ENCODE results near the gene SCAPER.
"Not testable (repeated sequence)": the region's sequence is repeated elsewhere in the genome, so short reads cannot be mapped to it uniquely, and the experiment has no call there.

The SCAPER gene

DNA sequence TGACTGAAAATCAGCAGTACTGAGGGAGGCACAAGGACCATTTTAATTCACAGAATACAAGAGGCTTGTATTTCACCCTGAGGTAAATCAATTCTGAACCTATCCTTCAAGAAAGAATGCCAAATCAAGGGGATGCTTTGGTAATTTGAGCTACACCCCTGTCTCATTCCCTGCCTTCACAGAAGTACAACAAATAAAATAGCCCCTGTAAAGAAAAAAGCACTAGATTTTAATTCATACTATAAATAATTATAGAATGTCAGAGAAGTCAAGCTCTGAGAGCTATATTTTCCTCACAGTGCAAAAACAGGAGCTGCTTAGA is 319.6 kb downstream of the SCAPER start:
- in situ Hi-C loops (cut with MboI; ENCODE audit: low sequenced_read_pairs), result no loop called here

DNA sequence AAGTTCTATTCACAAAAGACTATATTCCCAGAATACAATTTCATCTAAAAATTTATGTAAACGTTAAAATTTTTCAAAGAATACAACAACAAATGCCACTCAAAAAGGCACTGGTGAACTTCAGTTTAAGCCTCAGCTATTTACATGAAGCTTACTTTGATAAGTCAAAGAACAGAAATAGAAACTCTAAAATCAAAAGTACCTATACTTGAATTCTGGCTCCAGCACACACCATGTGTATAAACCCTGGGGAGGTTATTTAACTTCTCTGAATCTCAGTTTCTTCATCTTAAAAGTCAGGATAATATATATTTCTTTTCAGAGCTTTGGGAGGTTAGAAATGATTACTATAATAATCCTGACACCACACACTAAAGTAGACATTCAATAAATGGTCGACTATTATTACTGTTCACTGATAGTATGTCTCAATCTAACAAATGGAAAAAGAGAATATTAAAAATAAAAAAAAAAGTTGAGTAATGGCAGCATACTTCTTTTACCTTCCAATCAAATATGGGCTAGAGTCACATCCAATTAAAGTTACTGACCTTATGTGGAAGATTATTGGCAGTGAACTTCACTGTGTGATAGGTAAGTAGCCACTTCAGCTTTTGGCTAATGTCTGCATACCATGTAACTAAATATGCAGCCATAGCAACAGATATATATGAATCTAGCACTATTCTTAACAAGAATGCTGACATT is 320.1 kb downstream of the SCAPER start:
- in situ Hi-C loops (cut with MboI; ENCODE audit: low sequenced_read_pairs), result no loop called here

DNA sequence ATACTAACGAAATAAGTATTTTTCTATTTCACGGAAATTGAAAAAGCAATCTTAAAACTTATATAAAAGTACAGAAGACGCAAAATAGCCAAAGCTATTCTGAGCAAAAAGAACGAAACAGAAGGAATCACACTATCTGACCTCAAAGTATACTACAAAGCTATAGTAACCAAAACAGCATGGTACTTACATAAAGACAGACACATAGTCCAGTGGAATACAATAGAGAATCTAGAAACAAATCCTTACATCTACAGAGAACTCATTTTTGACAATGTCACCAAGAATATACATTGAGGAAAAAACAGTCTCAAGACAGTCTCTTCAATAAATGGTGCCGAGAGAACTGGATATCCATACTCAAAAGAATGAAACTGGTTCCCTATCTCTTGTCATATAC is 322.6 kb downstream of the SCAPER start:
- in situ Hi-C loops (cut with MboI; ENCODE audit: low sequenced_read_pairs), result no loop called here

DNA sequence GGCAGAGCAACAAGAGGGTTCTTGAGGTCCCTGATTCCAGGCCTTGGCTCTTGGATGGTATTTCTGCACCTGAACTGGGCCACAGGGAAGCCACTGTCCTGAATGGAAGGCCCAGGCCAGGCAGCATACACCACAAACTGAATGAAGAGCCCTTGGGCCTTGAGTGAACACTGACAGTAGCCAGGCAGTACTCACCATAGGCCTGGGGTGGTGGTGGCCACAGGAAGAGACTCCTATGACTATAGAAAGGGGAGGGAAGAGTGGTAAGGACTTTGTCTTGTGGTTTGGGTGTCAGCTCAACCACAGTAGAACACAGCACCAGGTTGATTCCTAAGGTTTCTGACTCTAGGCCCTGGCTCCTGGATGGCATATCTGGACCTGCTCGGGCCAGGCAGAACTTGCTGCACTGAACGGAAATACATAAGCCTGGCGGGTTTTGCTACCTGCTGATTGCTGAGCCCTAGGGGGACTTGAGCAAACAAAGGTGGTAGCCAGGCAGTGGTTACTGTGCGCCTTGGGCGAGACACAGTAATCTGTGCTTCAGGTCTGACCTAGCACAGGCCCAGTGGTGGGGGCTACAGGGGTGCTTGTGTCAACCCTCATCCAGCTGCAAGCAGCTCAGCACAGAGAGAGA is 327.1 kb downstream of the SCAPER start:
- in situ Hi-C loops (cut with MboI; ENCODE audit: low sequenced_read_pairs), result no loop called here

DNA sequence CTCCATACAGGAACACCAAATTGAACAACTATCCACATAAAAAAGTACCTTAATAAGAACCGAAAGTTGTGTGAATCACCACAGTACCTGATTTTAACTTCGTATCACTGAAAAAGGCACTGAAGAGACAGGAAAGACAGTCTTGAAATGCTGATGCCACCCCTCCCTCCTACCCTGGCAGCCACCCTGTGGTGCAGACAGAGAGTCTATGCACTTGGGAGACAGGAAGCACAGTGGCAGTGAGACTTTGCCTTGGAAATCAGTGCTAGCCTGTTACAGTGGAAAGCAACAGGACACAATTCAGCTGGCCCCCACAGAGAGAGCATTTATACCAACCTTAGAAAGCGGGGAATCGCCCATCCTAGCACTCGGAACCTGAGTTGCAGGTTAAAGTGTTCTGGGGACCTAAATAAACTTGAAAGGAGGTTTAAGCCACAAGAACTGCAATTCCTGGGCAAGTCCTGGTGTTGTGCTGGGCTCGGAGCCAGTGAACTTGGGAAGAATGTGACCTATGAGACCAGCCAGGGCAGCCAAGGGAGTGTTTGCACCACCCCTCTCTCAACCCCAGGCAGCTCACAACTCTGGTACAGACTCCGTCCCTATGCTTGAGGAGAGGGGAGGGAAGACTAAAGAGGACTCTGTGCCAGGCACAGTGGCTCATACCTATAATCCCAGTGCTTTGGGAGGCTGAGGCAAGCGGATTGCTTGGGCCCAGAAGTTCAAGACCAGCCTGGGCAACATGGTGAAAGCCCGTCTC is 328.4 kb downstream of the SCAPER start:
- in situ Hi-C loops (cut with MboI; ENCODE audit: low sequenced_read_pairs), result no loop called here

DNA sequence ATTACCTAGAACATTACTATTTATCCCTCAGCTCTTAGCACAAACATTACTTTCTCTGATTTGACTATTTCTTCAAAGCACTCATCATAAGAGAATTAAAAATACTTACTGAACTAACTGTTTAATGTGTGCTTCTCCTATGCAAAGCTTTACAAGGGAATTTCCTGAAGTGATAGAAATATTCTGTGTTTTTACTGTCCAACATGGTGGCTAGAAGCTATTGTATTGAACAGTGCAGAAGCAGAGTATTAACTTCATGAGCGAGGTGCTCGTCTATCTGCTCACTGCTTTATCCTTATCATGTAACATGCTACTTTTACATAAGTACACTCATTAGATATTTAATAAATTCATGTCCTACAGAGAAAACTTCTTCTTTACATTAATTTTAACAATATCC is 329.5 kb downstream of the SCAPER start:
- in situ Hi-C loops (cut with MboI; ENCODE audit: low sequenced_read_pairs), result no loop called here

DNA sequence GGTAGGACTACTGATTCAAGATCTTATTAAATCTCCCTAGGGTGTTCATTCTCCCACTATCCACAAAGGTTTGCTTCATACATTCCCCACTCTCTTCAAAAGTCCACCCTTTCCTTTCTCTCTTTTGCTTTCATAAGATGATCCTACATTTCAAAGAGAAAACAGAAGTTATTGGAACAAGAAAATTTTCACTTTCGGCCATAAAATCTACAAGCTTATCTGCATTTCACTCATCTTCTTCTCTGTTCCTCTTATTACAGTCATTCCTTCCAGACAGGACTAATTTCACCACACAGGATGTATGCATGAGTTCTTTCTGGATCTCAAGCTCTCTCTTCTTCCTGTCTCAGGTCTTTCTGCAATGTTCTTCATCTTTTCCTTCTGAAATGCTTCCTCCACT is 329.9 kb downstream of the SCAPER start:
- in situ Hi-C loops (cut with MboI; ENCODE audit: low sequenced_read_pairs), result no loop called here

DNA sequence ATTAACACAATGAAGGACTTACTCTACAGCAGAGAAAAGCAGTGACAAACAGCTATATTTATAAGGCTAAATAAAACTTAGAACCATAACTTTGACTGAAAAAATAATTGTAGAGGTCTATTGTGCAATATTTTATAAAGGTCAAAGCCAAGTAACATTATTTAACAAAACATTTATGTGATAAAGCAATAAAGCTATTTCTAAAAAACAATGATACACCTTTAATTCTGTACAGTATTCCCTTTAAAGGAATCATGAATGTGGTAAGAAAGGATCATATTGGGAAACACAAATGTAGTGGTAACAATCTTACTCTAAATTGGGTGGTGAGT is 332.2 kb downstream of the SCAPER start:
- in situ Hi-C loops (cut with MboI; ENCODE audit: low sequenced_read_pairs), result no loop called here

DNA sequence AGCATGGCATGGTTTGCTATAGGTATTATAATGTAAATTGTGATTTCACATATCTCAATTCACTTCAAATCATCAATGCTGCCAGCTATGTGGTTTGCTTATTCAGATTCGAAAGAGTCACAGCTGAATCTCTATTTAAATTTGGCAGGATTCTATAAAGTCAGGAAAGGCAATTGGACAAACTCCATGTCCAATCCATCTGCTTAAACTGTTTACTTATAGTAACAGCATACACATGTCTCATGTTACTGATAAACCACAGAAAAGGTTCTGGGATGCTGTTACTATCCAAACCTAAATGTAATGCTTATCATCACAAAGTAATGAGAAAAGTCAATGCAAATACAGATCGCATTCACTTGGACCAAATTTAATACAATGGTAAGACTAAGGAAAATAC is 338.9 kb downstream of the SCAPER start:
- in situ Hi-C loops (cut with MboI; ENCODE audit: low sequenced_read_pairs), result no loop called here

DNA sequence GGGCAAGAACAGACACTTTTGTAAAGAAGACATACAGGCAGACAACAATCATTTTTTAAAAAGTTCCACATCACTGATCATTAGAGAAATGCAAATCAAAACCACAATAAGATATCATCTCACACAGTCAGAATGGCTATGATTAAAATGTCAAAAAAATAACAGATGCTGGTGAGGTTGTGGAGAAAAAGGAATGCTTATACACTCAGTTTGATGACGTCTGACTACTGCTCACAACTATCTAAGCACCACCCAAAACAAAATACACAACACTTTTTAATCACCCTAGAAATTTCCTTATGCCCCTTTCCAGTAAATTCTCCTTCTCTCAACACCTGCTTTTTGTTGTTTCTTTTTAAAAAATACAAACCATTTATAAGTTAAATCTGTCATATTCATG is 339.8 kb downstream of the SCAPER start:
- in situ Hi-C loops (cut with MboI; ENCODE audit: low sequenced_read_pairs), result no loop called here

DNA sequence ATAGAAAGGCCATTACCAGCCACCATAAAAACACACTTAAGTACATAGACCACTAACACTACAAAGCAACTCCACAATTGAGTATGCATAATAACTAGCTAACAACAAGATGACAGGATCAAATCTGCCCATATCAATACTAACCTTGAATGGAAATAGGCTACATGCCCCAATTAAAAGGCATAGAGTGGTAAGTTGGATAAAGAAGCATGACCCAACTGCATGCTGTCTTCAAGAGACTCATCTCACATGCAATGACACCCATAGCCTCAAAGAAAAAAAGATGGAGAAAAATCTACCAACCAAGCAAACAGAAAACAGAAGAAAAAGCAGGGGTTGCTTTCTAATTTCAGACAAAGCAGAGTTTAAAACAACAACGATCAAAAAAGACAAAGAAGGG is 349.9 kb downstream of the SCAPER start:
- in situ Hi-C loops (cut with MboI; ENCODE audit: low sequenced_read_pairs), result no loop called here

DNA sequence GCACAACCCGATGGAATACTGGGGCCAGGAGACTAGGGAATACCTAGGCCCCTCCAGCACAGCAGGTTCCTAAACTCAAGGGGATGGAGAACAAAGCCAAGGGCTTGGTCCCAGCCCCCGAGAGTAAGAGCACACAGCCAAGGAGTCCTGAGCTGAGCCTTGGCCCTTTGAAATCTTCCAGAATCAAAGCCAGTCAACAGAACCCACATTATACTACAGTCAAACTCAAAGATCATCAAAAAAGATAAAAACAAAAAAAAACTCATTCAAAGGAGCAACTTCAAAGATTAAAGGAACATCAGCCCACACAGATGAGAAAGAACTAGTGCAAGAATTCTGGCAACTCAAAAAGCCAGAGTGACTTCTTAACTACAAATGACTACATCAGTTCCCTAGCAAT is 351.6 kb downstream of the SCAPER start:
- in situ Hi-C loops (cut with MboI; ENCODE audit: low sequenced_read_pairs), result no loop called here

DNA sequence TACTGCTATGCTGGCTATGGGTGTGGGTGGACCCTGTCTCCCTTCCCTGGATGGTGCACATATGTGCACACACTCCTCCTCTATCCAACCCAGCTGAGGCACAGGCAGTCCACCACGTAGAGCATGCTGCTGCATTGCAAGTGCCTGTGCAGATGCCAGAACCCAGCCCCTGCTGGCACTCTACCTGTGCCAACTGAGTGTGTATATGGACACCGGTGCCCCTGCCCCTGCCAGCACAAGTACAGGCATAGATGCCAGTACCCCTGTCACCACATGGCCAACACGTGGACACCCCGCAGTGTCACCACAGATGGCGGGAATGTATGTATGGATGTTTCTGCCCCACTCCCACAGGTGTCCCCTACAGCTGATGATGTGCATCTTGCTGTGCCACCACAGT is 352.0 kb downstream of the SCAPER start:
- in situ Hi-C loops (cut with MboI; ENCODE audit: low sequenced_read_pairs), result no loop called here

DNA sequence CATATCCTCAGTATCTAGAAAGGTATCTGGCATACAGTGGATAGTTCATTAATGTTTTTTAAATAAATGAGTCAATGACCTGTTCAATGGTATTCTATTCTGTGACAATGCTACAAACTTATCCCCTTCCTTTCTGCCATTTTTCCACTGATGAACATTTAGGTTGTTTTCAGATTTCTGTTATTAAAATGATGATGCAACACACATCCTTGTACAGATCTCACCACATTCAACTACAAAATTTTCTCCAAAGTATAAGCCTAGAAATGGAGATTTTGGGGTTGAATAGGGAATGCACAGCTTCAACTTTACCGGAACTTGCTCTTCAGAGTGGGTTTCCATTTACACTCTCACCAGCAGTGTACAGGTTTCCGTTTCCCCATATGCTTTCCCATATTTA is 358.3 kb downstream of the SCAPER start:
- in situ Hi-C loops (cut with MboI; ENCODE audit: low sequenced_read_pairs), result no loop called here

DNA sequence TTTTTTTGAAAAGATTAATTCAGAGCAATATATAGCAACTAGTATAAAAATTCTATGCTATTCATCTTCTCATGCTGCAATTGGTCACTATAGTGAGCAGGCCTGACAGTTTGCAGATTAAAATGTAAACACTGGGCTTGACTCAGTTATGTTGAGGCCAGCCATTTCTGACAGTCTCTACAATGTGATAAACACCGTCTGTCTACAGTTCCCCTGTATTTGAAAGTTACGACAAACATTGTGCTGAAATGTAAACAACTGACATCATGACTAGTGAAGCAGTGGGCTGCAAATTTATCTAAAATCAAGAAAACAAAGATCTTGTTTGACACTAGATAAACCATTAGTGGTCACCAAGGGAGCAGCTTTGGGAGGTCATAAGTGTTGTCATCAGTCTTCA is 371.1 kb downstream of the SCAPER start:
- in situ Hi-C loops (cut with MboI; ENCODE audit: low sequenced_read_pairs), result no loop called here

DNA sequence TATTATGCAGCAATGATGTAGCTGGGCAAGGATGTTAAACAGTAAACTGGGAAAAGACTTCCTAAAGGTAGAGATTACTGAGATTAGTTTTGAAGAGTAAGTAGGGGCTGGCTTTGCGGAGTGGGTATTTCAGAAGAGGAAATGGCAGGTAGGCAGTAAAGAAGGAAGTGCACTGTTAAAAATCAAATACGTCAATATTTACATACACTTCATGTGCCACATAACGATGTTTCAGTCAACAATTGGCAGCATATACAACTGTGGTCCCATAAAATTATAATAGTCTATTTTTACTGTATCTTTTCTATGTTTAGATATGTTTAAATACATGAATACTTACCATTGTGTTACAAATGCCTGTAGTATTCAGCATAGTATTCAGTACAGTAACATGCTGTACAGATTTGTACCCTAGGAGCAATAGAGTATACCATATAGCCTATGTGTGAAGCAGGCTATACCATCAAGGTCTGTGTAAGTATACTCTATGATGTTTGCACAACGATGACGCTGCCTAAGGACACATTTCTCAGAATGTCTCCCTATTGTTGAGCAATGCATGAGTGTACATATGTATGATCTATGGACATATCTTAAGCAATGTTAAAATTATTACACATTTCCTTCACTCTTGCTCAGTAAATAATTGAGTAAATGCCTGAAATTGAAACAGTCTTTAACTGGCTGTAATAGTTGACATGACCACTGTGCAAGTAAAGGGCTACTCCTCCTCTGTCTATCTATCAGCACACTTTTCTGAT is 371.9 kb downstream of the SCAPER start:
- in situ Hi-C loops (cut with MboI; ENCODE audit: low sequenced_read_pairs), result no loop called here

DNA sequence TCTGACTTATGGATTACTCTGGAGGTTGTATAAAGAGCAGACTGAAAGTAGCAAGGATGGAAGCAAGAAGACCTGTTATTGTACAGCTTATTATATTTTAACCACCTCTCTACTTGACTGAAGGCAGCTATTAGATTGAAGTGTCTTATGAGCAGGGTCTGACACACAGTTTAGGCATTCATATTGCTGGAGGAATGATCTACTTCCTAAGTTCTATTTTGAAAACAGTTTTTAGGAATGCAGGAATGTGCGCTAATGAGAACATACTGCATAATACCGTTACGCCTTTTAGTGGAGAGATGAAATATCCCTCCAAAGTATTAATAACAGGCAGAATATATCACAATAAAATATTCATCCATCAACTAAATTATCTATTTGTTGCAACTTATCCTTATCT is 375.2 kb downstream of the SCAPER start:
- in situ Hi-C loops (cut with MboI; ENCODE audit: low sequenced_read_pairs), result no loop called here

DNA sequence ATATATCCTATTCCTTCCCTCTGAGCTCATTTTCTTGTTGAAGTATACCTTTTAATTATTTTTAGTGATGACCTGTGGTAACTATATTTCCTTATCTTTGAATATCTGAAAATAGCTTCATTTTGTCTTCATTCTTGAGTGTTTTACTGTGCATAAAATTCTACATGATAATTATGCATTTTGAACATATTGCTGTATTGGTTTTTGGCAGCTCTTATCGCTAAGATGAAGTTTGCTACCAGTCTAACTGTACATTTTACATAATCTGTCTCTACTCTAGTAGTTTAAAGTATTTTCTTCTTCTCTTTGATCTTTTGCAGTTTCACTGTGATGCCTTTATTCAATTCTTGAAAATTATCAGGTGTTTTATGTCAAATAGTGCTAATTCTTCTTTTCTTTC is 379.0 kb downstream of the SCAPER start:
- in situ Hi-C loops (cut with MboI; ENCODE audit: low sequenced_read_pairs), result no loop called here

DNA sequence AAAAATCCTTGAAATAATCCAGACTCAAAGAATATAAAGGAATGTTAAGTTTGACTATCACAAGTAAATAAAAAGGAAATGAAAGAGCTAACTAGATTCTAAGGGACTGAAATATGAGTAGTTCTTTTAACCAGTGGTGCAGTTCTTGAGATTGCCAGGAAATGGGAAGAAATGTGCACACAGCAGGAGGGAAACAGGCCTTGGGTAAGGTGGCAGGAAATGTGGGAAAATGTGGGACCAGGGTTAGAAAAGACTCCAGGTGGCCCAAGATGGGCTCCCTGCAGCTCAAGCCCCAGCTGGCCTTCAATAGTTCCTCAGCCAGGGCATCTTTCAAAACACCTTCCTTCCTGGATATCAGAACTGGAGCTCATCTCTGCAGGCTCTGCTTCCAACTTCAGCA is 387.2 kb downstream of the SCAPER start:
- in situ Hi-C loops (cut with MboI; ENCODE audit: low sequenced_read_pairs), result no loop called here

DNA sequence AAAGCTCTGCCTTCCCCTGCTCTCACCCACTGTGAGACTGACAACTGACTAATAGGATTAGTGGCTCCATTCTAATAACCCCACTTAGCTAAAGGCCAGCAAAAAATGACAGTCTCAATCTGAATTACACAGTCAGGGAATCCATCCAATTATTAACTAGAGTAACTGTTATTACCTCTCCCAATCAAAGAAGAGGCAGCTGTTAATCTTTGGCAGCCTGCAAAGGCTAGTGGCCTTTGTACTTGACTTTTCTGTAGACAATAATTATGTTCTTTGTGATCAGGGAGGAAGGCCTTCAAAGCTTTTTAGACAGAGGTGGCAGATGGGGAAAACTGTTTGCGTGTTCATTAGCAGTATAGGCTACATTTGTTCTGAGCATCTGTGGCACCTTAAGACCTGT is 390.9 kb downstream of the SCAPER start:
- in situ Hi-C loops (cut with MboI; ENCODE audit: low sequenced_read_pairs), result no loop called here

DNA sequence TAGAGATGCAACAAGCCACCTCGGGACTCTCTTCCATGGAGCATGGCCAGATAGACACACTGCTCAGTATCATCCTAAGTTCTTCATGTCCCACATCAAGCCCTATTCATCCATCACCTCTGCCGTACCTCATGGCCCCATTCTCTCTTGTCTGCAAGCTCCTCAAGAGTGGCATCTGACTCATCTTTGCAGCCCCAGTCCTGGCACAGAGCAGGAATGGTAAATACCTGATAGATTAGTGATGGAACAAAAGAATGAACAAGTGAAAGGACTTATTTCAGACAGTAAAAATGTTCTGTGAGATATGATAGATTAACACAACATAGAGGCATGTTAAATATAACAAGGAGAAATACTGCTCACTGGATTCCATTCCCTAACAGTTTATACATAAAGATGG is 392.2 kb downstream of the SCAPER start:
- in situ Hi-C loops (cut with MboI; ENCODE audit: low sequenced_read_pairs), result no loop called here

DNA sequence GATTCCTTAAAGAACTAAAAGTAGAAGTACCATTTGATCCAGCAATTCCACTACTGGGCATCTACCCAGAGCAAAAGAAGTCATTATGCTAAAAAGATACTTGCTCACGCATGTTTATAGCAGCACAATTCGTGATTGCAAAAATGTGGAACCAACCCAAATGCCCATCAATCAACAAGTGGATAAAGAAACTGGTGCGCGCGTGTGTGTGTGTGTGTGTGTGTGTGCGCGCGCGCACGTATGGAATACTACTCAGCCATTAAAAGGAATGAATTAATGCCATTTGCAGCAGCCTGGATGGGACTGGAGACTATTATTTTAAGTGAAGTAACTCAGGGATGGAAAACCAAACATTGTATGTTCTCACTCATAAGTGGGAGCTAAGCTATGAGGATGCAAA is 394.5 kb downstream of the SCAPER start:
- in situ Hi-C loops (cut with MboI; ENCODE audit: low sequenced_read_pairs), result not testable (repeated sequence)
